HepG2 (cell line): ENCODE results near the gene TRIM27. TPM values are rescaled to one million over a fixed set of nuclear protein-coding genes. Genes with fewer than 3 reads are reported as not detected.

Experiments used
- ARHGAP35 ChIP-seq: sonication (generic); formaldehyde crosslinking; IDR thresholded peaks from 2 replicates; pipeline ENCODE4 v1.9.0; 2022; ENCODE audit warnings: mild to moderate bottlenecking, inconsistent platforms, moderate library complexity, missing genetic modification reagents, borderline replicate concordance
- ARNTL ChIP-seq: sonication (generic); formaldehyde crosslinking; IDR thresholded peaks from 2 replicates; pipeline ENCODE4 v1.4.0; 2020; ENCODE audit warnings: mild to moderate bottlenecking, missing genetic modification reagents
- CAMTA2 ChIP-seq: sonication (generic); formaldehyde crosslinking; IDR thresholded peaks from 2 replicates; pipeline ENCODE4 v1.4.0; 2020; ENCODE audit warnings: mild to moderate bottlenecking, missing genetic modification reagents, borderline replicate concordance
- CEBPG ChIP-seq: IDR thresholded peaks from 2 replicates; pipeline ENCODE4 v1.6.1; 2016
- EHMT2 ChIP-seq: fragments of 200-600 bp; sonication (generic); IDR thresholded peaks from 2 replicates; pipeline ENCODE4 v1.7.0; 2017; ENCODE audit warnings: antibody characterized with exemption, low read depth, low read length, borderline replicate concordance
- ETV5 ChIP-seq: IDR thresholded peaks from 2 replicates; pipeline ENCODE4 v1.6.1; 2018; ENCODE audit warnings: missing biosample characterization, missing genetic modification reagents, inconsistent platforms, borderline replicate concordance
- HOXA5 ChIP-seq: sonication (generic); formaldehyde crosslinking; IDR thresholded peaks from 2 replicates; pipeline ENCODE4 v1.4.0; 2020; ENCODE audit warnings: missing genetic modification reagents
- MEF2D ChIP-seq: sonication (generic); formaldehyde crosslinking; IDR thresholded peaks from 2 replicates; pipeline ENCODE4 v1.5.1; 2020; ENCODE audit warnings: mild to moderate bottlenecking, missing genetic modification reagents
- MTA3 ChIP-seq: sonication (generic); formaldehyde crosslinking; IDR thresholded peaks from 2 replicates; pipeline ENCODE4 v1.4.0; 2020; ENCODE audit warnings: missing genetic modification reagents
- MYPOP ChIP-seq: sonication (generic); formaldehyde crosslinking; IDR thresholded peaks from 2 replicates; pipeline ENCODE4 v1.8.1; 2023; ENCODE audit warnings: mild to moderate bottlenecking, moderate library complexity, missing genetic modification reagents
- MZF1 ChIP-seq: sonication (generic); formaldehyde crosslinking; IDR thresholded peaks from 2 replicates; pipeline ENCODE4 v1.8.1; 2023; ENCODE audit warnings: mild to moderate bottlenecking, missing genetic modification reagents, borderline replicate concordance
- NFE2L1 ChIP-seq: sonication (generic); formaldehyde crosslinking; IDR thresholded peaks from 2 replicates; pipeline ENCODE4 v1.4.0; 2020; ENCODE audit warnings: missing genetic modification reagents, mild to moderate bottlenecking, borderline replicate concordance
- PTBP1 ChIP-seq: fragments of 200-400 bp; formaldehyde crosslinking; IDR thresholded peaks from 2 replicates; pipeline ENCODE4 v1.6.1; 2018; ENCODE audit warnings: low read length, low read depth; ENCODE audit not compliant: poor library complexity, severe bottlenecking
- RORA ChIP-seq: sonication (generic); formaldehyde crosslinking; IDR thresholded peaks from 2 replicates; pipeline ENCODE4 v1.5.0; 2020; ENCODE audit warnings: mild to moderate bottlenecking, missing genetic modification reagents, moderate library complexity
- SRSF4 ChIP-seq: fragments of 200-400 bp; formaldehyde crosslinking; IDR thresholded peaks from one replicate; pipeline ENCODE4 v1.6.1; 2018; ENCODE audit warnings: mild to moderate bottlenecking, low read depth, low read length, moderate library complexity; ENCODE audit not compliant: poor library complexity, severe bottlenecking
- TCF7 ChIP-seq: sonication (generic); IDR thresholded peaks from 2 replicates; pipeline ENCODE4 v1.6.1; 2016; ENCODE audit warnings: antibody characterized with exemption, low read depth
- THAP7 ChIP-seq: sonication (generic); formaldehyde crosslinking; IDR thresholded peaks from 2 replicates; pipeline ENCODE4 v1.8.1; 2023; ENCODE audit warnings: mild to moderate bottlenecking, missing genetic modification reagents
- ZBTB7A ChIP-seq: sonication (generic); formaldehyde crosslinking; IDR thresholded peaks from 2 replicates; pipeline ENCODE4 v1.8.0; 2022; ENCODE audit warnings: mild to moderate bottlenecking, missing genetic modification reagents
- ZFP62 ChIP-seq: sonication (generic); formaldehyde crosslinking; IDR thresholded peaks from 2 replicates; pipeline ENCODE4 v1.4.0; 2020; ENCODE audit warnings: missing genetic modification reagents
- ZNF205 ChIP-seq: IDR thresholded peaks from 2 replicates; pipeline ENCODE4 v1.6.1; 2018; ENCODE audit warnings: missing biosample characterization, missing genetic modification reagents
- ZNF225 ChIP-seq: sonication (generic); formaldehyde crosslinking; IDR thresholded peaks from 2 replicates; pipeline ENCODE4 v1.4.0; 2020; ENCODE audit warnings: mild to moderate bottlenecking, missing genetic modification reagents
- ZNF510 ChIP-seq: sonication (generic); formaldehyde crosslinking; IDR thresholded peaks from 2 replicates; pipeline ENCODE4 v1.4.0; 2020; ENCODE audit warnings: low read depth, mild to moderate bottlenecking, missing genetic modification reagents
- ZNF556 ChIP-seq: sonication (generic); formaldehyde crosslinking; IDR thresholded peaks from 2 replicates; pipeline ENCODE4 v1.4.0; 2020; ENCODE audit warnings: mild to moderate bottlenecking, missing genetic modification reagents, borderline replicate concordance
- ZNF558 ChIP-seq: sonication (generic); formaldehyde crosslinking; IDR thresholded peaks from 2 replicates; pipeline ENCODE4 v1.9.0; 2022; ENCODE audit warnings: mild to moderate bottlenecking, missing genetic modification reagents, borderline replicate concordance
- ZSCAN21 ChIP-seq: sonication (generic); formaldehyde crosslinking; IDR thresholded peaks from 2 replicates; pipeline ENCODE4 v1.8.0; 2022; ENCODE audit warnings: mild to moderate bottlenecking, missing genetic modification reagents, moderate library complexity, borderline replicate concordance
- polyA plus RNA-seq, 8 experiments: library from polyadenylated mRNA; depleted of rRNA in 3 of 8; stranded (reverse) in 7 of 8; unstranded in 1 of 8; fragments of >200 nt; fragmentation: Illumina TruSeq in 4 of 8; extraction: Trizol in 4 of 8; gene quantifications; 2 replicates each; pipeline versions ENCODE4 v1.2.1 to v1.2.3, GENCODE V29; 2011 to 2016; ENCODE audit warnings: low read depth in 4 of 8, missing spikeins in 1 of 8, mixed read lengths in 1 of 8; ENCODE audit not compliant: insufficient read depth in 1 of 8
- total RNA-seq, 5 experiments: library from RNA; depleted of rRNA; stranded (reverse); fragments of >200 nt; fragmentation: Illumina TruSeq; extraction: Trizol; gene quantifications; 2 replicates each; pipeline ENCODE4 v1.2.3, GENCODE V29; 2016; ENCODE audit warnings: low read depth in 1 of 5
- TF ChIP-seq, protein P1 (sequence below): IDR thresholded peaks from 2 replicates; pipeline ENCODE4 v1.6.1; 2018; ENCODE audit warnings: missing genetic modification reagents
- TF ChIP-seq, protein P2 (sequence below): sonication (generic); formaldehyde crosslinking; IDR thresholded peaks from 2 replicates; pipeline ENCODE4 v1.8.0; 2022; ENCODE audit warnings: missing genetic modification reagents, mild to moderate bottlenecking, inconsistent platforms, borderline replicate concordance

The TRIM27 gene
- total and polyA plus RNA-seq, 2 of the 13 experiments (the other 11 are each of a cell fraction or from before 2014, with no cell fraction given) = 88.6 to 112 TPM

GRCh38 chr6:28863604-28864325 is 60.0 kb downstream of the TRIM27 start (continued):
- TF ChIP-seq ZSCAN21 (CRISPR knock-in tag) (peak; percentile 63; the same call in 1 of the 2 replicates), ARHGAP35 (CRISPR knock-in tag) (no peak), ZNF510 (no peak), SRSF4 (no peak), EHMT2 (no peak), ZFP62 (no peak), RORA (CRISPR knock-in tag) (0 out of 2 replicates have a peak, but pooled peaks have one; percentile 16), MZF1 (CRISPR knock-in tag) (no peak), MYPOP (CRISPR knock-in tag) (peak; percentile 85; the same call in 1 of the 2 replicates), CEBPG (CRISPR knock-in tag) (no peak; the same call in 1 of the 2 replicates), ZNF556 (CRISPR knock-in tag) (no peak), ETV5 (peak; percentile 24; the same call in 1 of the 2 replicates), CAMTA2 (CRISPR knock-in tag) (no peak; the same call in 1 of the 2 replicates), NFE2L1 (CRISPR knock-in tag) (no peak), ZNF225 (CRISPR knock-in tag) (no peak; the same call in 1 of the 2 replicates), HOXA5 (CRISPR knock-in tag) (peak; percentile 91), ZBTB7A (CRISPR knock-in tag) (0 out of 2 replicates have a peak, but pooled peaks have one; percentile 57), MTA3 (CRISPR knock-in tag) (no peak), ZNF558 (peak; percentile 85; the same call in 1 of the 2 replicates), ARNTL (CRISPR knock-in tag) (0 out of 2 replicates have a peak, but pooled peaks have one; percentile 73), MEF2D (no peak; the same call in 1 of the 2 replicates), TCF7 (peak; percentile 13), PTBP1 (no peak), ZNF205 (CRISPR knock-in tag) (peak; percentile 57), THAP7 (no peak; the same call in 1 of the 2 replicates)
- TF ChIP-seq, protein P1, sequence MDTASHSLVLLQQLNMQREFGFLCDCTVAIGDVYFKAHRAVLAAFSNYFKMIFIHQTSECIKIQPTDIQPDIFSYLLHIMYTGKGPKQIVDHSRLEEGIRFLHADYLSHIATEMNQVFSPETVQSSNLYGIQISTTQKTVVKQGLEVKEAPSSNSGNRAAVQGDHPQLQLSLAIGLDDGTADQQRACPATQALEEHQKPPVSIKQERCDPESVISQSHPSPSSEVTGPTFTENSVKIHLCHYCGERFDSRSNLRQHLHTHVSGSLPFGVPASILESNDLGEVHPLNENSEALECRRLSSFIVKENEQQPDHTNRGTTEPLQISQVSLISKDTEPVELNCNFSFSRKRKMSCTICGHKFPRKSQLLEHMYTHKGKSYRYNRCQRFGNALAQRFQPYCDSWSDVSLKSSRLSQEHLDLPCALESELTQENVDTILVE = no peak
- TF ChIP-seq, protein P2, sequence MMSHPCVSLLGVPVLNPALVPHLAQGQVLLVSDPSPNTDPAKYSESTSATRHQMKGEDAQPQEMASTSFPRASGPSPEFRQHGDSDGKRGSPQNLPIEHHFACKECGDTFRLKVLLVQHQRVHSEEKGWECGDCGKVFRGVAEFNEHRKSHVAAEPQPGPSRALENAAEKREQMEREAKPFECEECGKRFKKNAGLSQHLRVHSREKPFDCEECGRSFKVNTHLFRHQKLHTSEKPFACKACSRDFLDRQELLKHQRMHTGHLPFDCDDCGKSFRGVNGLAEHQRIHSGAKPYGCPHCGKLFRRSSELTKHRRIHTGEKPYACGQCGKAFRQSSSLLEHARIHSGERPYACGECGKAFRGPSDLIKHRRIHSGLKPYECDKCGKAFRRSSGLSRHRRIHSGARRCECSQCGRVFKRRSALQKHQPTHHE (CRISPR knock-in tag) = no peak
